Ovary (tissue), 9 donors: ENCODE data around the gene ABCC1. TPM values are rescaled to one million over a fixed set of nuclear protein-coding genes. Genes with fewer than 3 reads are reported as not detected.

Source experiments
- DNase-seq, 5 donors: peaks; one replicate each; pipeline ENCODE4 v3.0.0-alpha.2; 2019 to 2020
- H3K27ac ChIP-seq, 2 donors: fragments of 200-600 bp; one replicate each; pipeline versions ENCODE4 v1.5.1 to v1.8.0; 2019 to 2022
- H3K27me3 ChIP-seq: fragments of 200-600 bp; one replicate; pipeline ENCODE4 v1.8.0; 2022
- H3K36me3 ChIP-seq: fragments of 200-600 bp; sonication (generic); one replicate; pipeline ENCODE4 v1.5.1; 2019
- H3K4me1 ChIP-seq: one replicate; pipeline ENCODE4 v1.8.1; 2013; ENCODE audit warnings: mild to moderate bottlenecking, moderate library complexity; ENCODE audit not compliant: insufficient read depth
- H3K4me3 ChIP-seq: fragments of 200-600 bp; sonication (generic); one replicate; pipeline ENCODE4 v1.5.1; 2017
- H3K9me3 ChIP-seq, 2 donors: fragments of 200-600 bp in 1 of 2; sonication (generic) in 1 of 2; one replicate each; pipeline versions ENCODE4 v1.5.1 to v1.8.1; 2013 to 2019; ENCODE audit warnings: mild to moderate bottlenecking in 1 of 2, moderate library complexity in 1 of 2
- EP300 ChIP-seq: sonication (generic); formaldehyde crosslinking; IDR thresholded peaks from one replicate; pipeline ENCODE4 v1.6.1; 2017; ENCODE audit warnings: antibody characterized with exemption
- POLR2A ChIP-seq: fragments of 450-650 bp; IDR thresholded peaks from one replicate; pipeline ENCODE4 v1.6.1; 2017; ENCODE audit warnings: antibody characterized with exemption, mild to moderate bottlenecking, moderate library complexity
- WGBS, 3 donors: extraction: QIAGEN DNeasy Blood & Tissue Kit in 1 of 3; methylation state at CpG; one replicate each; pipeline versions ENCODE4 v1.1.5 to v1.1.7; 2013 to 2017; 5-methylcytosine and 5-hydroxymethylcytosine counted together
- intact Hi-C, 4 donors: fragments of 100-400 bp; cut with DNase I; formaldehyde crosslinking; loops; one replicate each; pipeline versions ENCODE4 v1.11.0 to v1.15.1; 2022 to 2023
- polyA plus RNA-seq, 2 donors: library from polyadenylated mRNA; stranded (reverse); fragments of 200-250 nt in 1 of 2; fragments of 350-450 nt in 1 of 2; fragmentation: Illumina TruSeq in 1 of 2; extraction: RNeasy Lipid Tissue Mini Kit (QIAGEN cat#74804) in 1 of 2; gene quantifications; one replicate each; pipeline ENCODE4 v1.2.3, GENCODE V29; 2013 to 2014
- total RNA-seq, 7 donors: library from RNA; depleted of rRNA in 2 of 7; stranded (reverse); fragments of >200 nt in 2 of 7; fragmentation: NEBNext Ultra II Directional in 3 of 7; extraction: Animal tissue kit (Norgen Biotek cat#: 25700) in 3 of 7; gene quantifications; one replicate each; pipeline versions ENCODE4 v1.1.0 to v1.2.4, GENCODE V29; 2016 to 2023
- TF ChIP-seq, protein P1 (sequence below), 3 donors: fragments of 450-650 bp in 2 of 3; fragments of 200-600 bp in 1 of 3; IDR thresholded peaks; one replicate each; pipeline versions ENCODE4 v1.5.1 to v1.8.0; 2016 to 2022; ENCODE audit warnings: antibody characterized with exemption in 3 of 3, mild to moderate bottlenecking in 1 of 3
- donor health status: DM: no; HTN: no; CAD: no; lungs with moderate emphysema.
- donor health status: DM: no; HTN: no; CAD: no.
- donor health status: Bipolar disorder and iron deficiency.
- donor health status: DM: yes; HTN: yes; CAD: no.
- donor health status: DM: no; HTN: no; CAD: no.
- donor health status: DM: yes; HTN: yes; CAD: no.

Gene ABCC1
- total and polyA plus RNA-seq, 9 donors = 10.0 to 31.1 (median 20.9) TPM

DNA sequence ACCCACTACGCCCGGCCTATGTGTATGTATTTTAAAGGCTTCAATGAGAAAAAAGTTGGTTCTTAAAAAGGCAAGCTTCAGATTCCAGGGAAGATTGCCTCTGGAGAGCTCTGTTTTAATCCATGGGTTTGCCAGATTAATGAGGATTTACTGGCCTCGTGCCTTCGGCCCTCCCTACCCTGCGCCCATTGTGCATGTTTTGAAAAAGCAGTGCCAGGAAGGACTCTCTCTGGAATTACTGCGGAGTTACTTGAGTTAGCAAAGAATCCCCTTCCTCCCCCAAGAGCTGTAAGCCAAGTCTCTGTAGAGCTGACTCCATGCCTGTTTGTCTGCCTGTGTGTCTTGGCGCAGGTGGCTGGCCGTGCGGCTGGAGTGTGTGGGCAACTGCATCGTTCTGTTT lies 175.0 kb downstream of the ABCC1 start:
- H3K9me3 ChIP-seq = no peaks in the 10 kb centered on the region

DNA sequence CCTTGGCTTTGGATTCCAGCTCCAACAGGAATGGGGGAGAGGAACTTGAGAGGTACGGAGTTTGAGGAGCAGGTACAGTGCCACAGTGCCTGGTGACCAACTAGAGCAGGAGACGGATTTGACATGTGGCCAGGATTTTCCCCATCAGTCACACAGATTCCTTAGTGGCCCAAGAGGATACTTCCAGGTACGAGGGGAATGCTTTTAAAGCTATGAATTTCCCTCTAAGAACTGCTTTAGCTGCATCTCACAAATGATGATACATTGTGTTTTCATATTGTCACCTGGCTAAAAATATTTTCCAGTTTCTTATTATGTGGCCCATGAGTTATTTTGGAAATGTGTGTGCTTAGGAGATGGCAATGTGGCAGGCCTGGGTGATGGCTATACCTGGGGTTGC lies 175.6 kb downstream of the ABCC1 start:
- Histone ChIP-seq H3K36me3 (no peaks in the 10 kb centered on the region), H3K27ac (no peak overlapping the region), H3K4me1 (no peaks in the 10 kb centered on the region), H3K4me3 (no peak overlapping the region), H3K27me3 (no peaks in the 10 kb centered on the region), H3K9me3 (no peaks in the 10 kb centered on the region)
- intact Hi-C loops = loop anchor here in 3 of 4 donors (5.0 to 10.0 kb wide), 4 partner anchors 100 to 370 kb away; no protein-coding TSS in a partner anchor
- 97 to 100% (median 99%) methylated on average over 3 of the region's 3 CpGs for WGBS, 3 donors
- TF ChIP-seq, protein P1, sequence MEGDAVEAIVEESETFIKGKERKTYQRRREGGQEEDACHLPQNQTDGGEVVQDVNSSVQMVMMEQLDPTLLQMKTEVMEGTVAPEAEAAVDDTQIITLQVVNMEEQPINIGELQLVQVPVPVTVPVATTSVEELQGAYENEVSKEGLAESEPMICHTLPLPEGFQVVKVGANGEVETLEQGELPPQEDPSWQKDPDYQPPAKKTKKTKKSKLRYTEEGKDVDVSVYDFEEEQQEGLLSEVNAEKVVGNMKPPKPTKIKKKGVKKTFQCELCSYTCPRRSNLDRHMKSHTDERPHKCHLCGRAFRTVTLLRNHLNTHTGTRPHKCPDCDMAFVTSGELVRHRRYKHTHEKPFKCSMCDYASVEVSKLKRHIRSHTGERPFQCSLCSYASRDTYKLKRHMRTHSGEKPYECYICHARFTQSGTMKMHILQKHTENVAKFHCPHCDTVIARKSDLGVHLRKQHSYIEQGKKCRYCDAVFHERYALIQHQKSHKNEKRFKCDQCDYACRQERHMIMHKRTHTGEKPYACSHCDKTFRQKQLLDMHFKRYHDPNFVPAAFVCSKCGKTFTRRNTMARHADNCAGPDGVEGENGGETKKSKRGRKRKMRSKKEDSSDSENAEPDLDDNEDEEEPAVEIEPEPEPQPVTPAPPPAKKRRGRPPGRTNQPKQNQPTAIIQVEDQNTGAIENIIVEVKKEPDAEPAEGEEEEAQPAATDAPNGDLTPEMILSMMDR (IDR thresholded peaks at IDR 0.05) = no peak
- no peak for TF ChIP-seq EP300
- TF ChIP-seq POLR2A = no peak
- DNase-seq = no peak

More for the DNA sequence above, 175.0 kb downstream of the ABCC1 start:
- DNase-seq = no peak
- no peaks in the 10 kb centered on the region for H3K27me3 ChIP-seq
- TF ChIP-seq, protein P1 (IDR thresholded peaks at IDR 0.05) = no peak
- no peak for TF ChIP-seq EP300
- no peak for TF ChIP-seq POLR2A
- no peak overlapping the region for H3K4me3 ChIP-seq
- intact Hi-C loops = loop anchor here in 3 of 4 donors (10.0 kb wide), 3 partner anchors 100 to 370 kb away; no protein-coding TSS in a partner anchor
- no peaks in the 10 kb centered on the region for H3K36me3 ChIP-seq
- H3K4me1 ChIP-seq = no peaks in the 10 kb centered on the region
- no peak overlapping the region for H3K27ac ChIP-seq
- 81 to 99% (median 93%) methylated on average over 10 of the region's 10 CpGs for WGBS, 3 donors

DNA sequence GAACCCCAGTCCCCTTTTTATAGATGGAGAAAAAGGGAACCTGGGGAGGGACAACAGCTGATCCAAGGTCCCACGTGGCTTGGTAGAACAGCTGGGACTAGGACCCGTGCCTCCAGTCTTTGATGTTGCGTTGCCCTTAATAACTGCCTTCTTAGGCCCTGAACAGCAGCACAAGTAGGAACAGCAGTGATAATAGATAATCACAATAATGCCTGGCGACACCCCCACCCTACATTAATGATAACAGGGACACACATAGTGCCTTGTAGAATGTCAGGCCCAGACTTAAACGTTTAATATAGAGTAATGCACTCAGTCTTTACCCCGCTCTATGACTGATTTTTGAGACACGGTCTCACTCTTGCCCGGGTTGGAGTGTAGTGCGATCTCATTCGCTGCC lies 177.5 kb downstream of the ABCC1 start:
- Histone ChIP-seq H3K27me3 (no peaks in the 10 kb centered on the region), H3K4me1 (no peaks in the 10 kb centered on the region), H3K9me3 (no peaks in the 10 kb centered on the region), H3K27ac (no peak overlapping the region), H3K4me3 (no peak overlapping the region), H3K36me3 (no peaks in the 10 kb centered on the region)
- 70 to 77% (median 74%) methylated on average over 10 of the region's 10 CpGs for WGBS, 3 donors
- no peak for DNase-seq
- intact Hi-C loops = loop anchor here in 3 of 4 donors (2.0 to 10.0 kb wide), 5 partner anchors 102 to 372 kb away; no protein-coding TSS in a partner anchor
- TF ChIP-seq, protein P1 (IDR thresholded peaks at IDR 0.05) = no peak
- TF ChIP-seq EP300 (no peak), POLR2A (no peak)

DNA sequence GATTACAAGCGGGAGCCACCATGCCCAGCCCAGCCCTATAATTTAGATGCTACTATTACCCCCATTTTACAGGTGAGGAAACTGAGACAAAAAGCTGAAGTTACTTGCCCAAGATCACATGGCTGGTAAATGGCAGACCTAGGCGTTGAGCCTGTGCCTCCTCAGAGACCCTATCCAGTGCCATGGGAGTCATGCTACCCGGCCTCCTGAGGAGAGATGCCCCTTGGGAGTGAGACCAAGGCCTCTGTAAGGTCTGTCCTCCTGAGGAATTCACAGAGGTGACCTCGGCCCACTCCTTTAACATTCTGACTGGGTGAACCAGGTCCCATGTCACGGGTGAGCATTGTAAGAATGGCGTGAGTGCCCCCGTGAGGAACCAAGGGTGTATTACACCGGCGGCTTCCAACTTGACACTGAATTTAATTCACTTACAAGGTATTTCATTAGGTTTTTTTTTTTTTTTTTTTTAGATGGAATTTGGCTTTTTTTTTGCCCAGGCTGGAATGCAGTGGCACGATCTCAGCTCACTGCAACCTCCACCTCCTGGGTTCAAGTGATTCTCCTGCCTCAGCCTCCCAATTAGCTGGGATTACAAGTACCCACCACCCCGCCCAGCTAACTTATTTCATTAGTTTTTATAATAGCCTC lies 178.2 kb downstream of the ABCC1 start:
- no peak overlapping the region for H3K4me3 ChIP-seq
- no peaks in the 10 kb centered on the region for H3K27me3 ChIP-seq
- no peaks in the 10 kb centered on the region for H3K4me1 ChIP-seq
- no peaks in the 10 kb centered on the region for H3K36me3 ChIP-seq
- TF ChIP-seq EP300 = no peak
- no peak for TF ChIP-seq POLR2A
- TF ChIP-seq, protein P1 (IDR thresholded peaks at IDR 0.05) = peak; percentile 70 to 89 (median 81)
- peak; percentile 57 to 82 (median 76) for DNase-seq
- H3K27ac ChIP-seq = no peak overlapping the region
- intact Hi-C loops = loop anchor here in 3 of 4 donors (2.0 to 10.0 kb wide), 5 partner anchors 103 to 373 kb away; no protein-coding TSS in a partner anchor
- WGBS, 3 donors = 30 to 33% (median 32%) methylated on average over 11 of the region's 11 CpGs
- no peaks in the 10 kb centered on the region for H3K9me3 ChIP-seq
